ENCODE measurements around the gene MID1.

Gene MID1

GRCh38 chrX:10579112-10580011 lies 41.0 kb downstream of the MID1 start:
- TF ChIP-seq, protein P1, sequence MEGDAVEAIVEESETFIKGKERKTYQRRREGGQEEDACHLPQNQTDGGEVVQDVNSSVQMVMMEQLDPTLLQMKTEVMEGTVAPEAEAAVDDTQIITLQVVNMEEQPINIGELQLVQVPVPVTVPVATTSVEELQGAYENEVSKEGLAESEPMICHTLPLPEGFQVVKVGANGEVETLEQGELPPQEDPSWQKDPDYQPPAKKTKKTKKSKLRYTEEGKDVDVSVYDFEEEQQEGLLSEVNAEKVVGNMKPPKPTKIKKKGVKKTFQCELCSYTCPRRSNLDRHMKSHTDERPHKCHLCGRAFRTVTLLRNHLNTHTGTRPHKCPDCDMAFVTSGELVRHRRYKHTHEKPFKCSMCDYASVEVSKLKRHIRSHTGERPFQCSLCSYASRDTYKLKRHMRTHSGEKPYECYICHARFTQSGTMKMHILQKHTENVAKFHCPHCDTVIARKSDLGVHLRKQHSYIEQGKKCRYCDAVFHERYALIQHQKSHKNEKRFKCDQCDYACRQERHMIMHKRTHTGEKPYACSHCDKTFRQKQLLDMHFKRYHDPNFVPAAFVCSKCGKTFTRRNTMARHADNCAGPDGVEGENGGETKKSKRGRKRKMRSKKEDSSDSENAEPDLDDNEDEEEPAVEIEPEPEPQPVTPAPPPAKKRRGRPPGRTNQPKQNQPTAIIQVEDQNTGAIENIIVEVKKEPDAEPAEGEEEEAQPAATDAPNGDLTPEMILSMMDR (IDR thresholded peaks at IDR 0.05; ENCODE audit: low read length, missing control alignments) = no peak
- peak overlapping the region; percentile 22 for H3K4me3 ChIP-seq (replicated peaks; ENCODE audit: low read depth, low read length)
- DNase-seq (ENCODE audit: low read depth) = peak; percentile 81

DNA sequence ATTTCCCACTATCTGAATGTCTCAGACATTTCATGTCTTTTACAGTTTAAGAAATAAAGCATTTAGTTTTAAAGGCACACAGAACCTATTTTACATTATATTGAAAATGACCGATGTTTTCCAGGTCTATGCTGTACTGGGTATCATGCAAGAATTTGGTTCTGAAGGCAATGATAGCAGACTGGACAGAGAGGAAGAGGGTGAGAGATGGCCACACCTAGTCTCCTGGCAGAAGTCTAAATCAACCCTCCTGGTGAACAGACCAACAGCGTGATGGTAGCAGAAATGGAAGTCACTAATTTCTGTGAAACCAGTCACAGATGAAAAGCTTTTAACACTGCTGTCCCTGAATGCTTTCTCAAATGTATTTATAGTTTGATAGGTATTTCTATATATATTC lies 41.9 kb downstream of the MID1 start:
- TF ChIP-seq, protein P1 (IDR thresholded peaks at IDR 0.05; ENCODE audit: low read length, missing control alignments) = no peak
- no peak overlapping the region for H3K4me3 ChIP-seq (replicated peaks; ENCODE audit: low read depth, low read length)
- DNase-seq (ENCODE audit: low read depth) = no peak

DNA sequence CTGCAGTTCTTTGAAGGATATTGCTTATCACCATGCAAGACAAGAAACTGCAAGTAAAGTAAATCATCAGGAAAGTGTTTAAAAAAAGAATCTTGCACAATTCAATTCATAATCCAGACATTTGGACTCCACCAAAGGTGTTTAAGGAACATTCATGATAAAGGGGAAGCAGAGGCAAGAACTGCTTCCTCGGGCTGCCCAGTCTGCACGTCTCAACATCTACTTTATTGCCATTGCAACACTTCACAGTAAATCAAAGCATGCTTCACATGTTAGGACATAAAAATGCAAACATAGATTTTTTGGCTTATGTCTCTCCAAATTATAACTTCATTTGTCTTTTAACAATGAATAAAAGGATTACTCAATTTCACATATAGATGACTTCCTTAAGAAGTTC lies 42.5 kb downstream of the MID1 start:
- no peak for DNase-seq (ENCODE audit: low read depth)
- TF ChIP-seq, protein P1 (IDR thresholded peaks at IDR 0.05; ENCODE audit: low read length, missing control alignments) = no peak
- H3K4me3 ChIP-seq (replicated peaks; ENCODE audit: low read depth, low read length) = no peak overlapping the region

DNA sequence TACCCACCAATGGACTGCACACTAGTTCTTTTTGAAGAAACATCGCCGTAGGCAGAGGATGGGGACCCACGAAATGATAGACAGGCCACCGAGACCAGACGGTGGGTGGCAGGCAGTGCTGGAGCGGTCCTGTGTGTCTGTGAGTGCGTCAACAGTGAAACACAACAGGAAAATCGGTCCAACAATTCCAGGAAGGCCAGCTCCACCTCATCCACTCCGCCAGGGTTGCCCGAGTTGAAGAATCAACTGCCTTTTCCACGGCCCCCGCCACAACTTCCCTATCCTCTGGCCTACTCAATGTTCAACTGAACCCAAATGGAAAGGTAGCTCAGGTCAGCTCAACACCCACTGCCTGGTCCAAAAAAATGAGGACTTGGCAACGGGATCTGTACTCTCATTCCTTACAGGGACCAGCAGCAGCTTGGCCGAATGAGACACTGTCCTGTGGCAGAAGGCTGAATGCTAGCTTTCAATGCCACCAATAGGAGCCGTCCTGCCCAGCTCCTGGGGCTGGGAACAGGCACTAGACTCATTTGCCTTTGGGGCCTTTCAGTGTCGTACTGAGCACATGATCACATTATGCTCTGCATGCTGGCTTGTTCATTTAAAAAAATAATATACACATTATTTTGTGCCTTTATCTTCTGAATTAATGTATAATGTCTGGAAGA lies 43.5 kb downstream of the MID1 start:
- no peak overlapping the region for H3K4me3 ChIP-seq (replicated peaks; ENCODE audit: low read depth, low read length)
- TF ChIP-seq, protein P1 (IDR thresholded peaks at IDR 0.05; ENCODE audit: low read length, missing control alignments) = no peak
- no peak for DNase-seq (ENCODE audit: low read depth)

- no peak for DNase-seq (ENCODE audit: low read depth)
- H3K4me3 ChIP-seq (replicated peaks; ENCODE audit: low read depth, low read length) = no peak overlapping the region
Measured at GRCh38 chrX:10576186-10576585, 44.2 kb downstream of the MID1 start.

GRCh38 chrX:10574663-10575062 lies 45.7 kb downstream of the MID1 start:
- TF ChIP-seq, protein P1 (IDR thresholded peaks at IDR 0.05; ENCODE audit: low read length, missing control alignments) = no peak
- no peak for DNase-seq (ENCODE audit: low read depth)
- no peak overlapping the region for H3K4me3 ChIP-seq (replicated peaks; ENCODE audit: low read depth, low read length)

More at GRCh38 chrX:10576186-10576585, 44.2 kb downstream of the MID1 start:
- TF ChIP-seq, protein P1 (IDR thresholded peaks at IDR 0.05; ENCODE audit: low read length, missing control alignments) = no peak

Measured in fibroblast of pulmonary artery (primary cell).